Measurements from ENCODE around the gene PIK3AP1. TPM values are rescaled to one million over a fixed set of nuclear protein-coding genes. Genes with fewer than 3 reads are reported as not detected.
"Not testable (repeated sequence)": the region's sequence is repeated elsewhere in the genome, so short reads cannot be mapped to it uniquely, and the experiment has no call there.

PIK3AP1 gene
- total RNA-seq, 1 experiment from 2014 or later: 1.6 TPM

GRCh38 chr10:96548589-96548988 lies 171.7 kb downstream of the PIK3AP1 start:
- Histone ChIP-seq H3K4me1 (no peaks in the 10 kb centered on the region), H3K9me3 (no peaks in the 10 kb centered on the region), H3K36me3 (ENCODE audit: control insufficient read depth, insufficient read depth, low read length) (peaks cover 2% of the 10 kb centered on the region), H3K27me3 (replicated peaks; ENCODE audit: control insufficient read depth, insufficient read depth, low read length) (no peaks in the 10 kb centered on the region), H3K4me3 (ENCODE audit: low read depth, low read length) (no peak overlapping the region)
- no TSS peak for BruUV-seq (replicated peaks)
- no peaks in the 10 kb centered on the region for H3K4me1 Mint-ChIP-seq (ENCODE audit: low read depth, unreplicated experiment)
- H3K36me3 Mint-ChIP-seq (ENCODE audit: insufficient read depth, unreplicated experiment): peaks cover 51% of the 10 kb centered on the region
- H3K4me3 Mint-ChIP-seq (ENCODE audit: unreplicated experiment): no peak overlapping the region
- no peaks in the 10 kb centered on the region for H3K27me3 Mint-ChIP-seq (ENCODE audit: insufficient read depth, unreplicated experiment)
- no peak overlapping the region for H3K27ac Mint-ChIP-seq (ENCODE audit: unreplicated experiment)
- no peak for TF ChIP-seq CTCF (IDR thresholded peaks at IDR 0.05; ENCODE audit: insufficient read depth in 1 of 2, low read depth in 1 of 2, low read length in 1 of 2, severe bottlenecking in 1 of 2, unreplicated experiment in 1 of 2)
- CTCF ChIA-PET: no interaction called here
- POLR2A ChIA-PET: no interaction called here
- no peak for DNase-seq
- intact Hi-C loops (cut with micrococcal nuclease; ENCODE audit: unreplicated experiment): no loop called here
- H3K9me3 Mint-ChIP-seq (ENCODE audit: unreplicated experiment): no peaks in the 10 kb centered on the region

- CTCF ChIA-PET; H3K4me1 ChIP-seq; intact Hi-C loops (cut with micrococcal nuclease; ENCODE audit: unreplicated experiment); H3K4me3 ChIP-seq (ENCODE audit: low read depth, low read length); H3K4me3 Mint-ChIP-seq (ENCODE audit: unreplicated experiment); H3K27me3 ChIP-seq (replicated peaks; ENCODE audit: control insufficient read depth, insufficient read depth, low read length); H3K27ac Mint-ChIP-seq (ENCODE audit: unreplicated experiment); BruUV-seq (replicated peaks); H3K36me3 ChIP-seq (ENCODE audit: control insufficient read depth, insufficient read depth, low read length); POLR2A ChIA-PET; DNase-seq; H3K27me3 Mint-ChIP-seq (ENCODE audit: insufficient read depth, unreplicated experiment); H3K9me3 ChIP-seq; H3K9me3 Mint-ChIP-seq (ENCODE audit: unreplicated experiment); H3K4me1 Mint-ChIP-seq (ENCODE audit: low read depth, unreplicated experiment): not testable (repeated sequence)
- H3K36me3 Mint-ChIP-seq (ENCODE audit: insufficient read depth, unreplicated experiment): peaks cover 72% of the 10 kb centered on the region
Observed at GRCh38 chr10:96545558-96545957, 174.8 kb downstream of the PIK3AP1 start.

Other genes starting within 250 kb of the PIK3AP1 start
- gene TLL2, start 206.6 kb downstream of the PIK3AP1 start, total RNA-seq (2022): 0.14 TPM in 1 of 2 replicates, not detected in the other
- 176 and 184 TPM in 2 replicates for gene TM9SF3, start 133.5 kb downstream of the PIK3AP1 start, total RNA-seq (2022)
- 46.7 and 51.8 TPM in 2 replicates for gene LCOR, start 111.8 kb upstream of the PIK3AP1 start, total RNA-seq (2022)

Measured in Caco-2 (cell line).